HCT116 (cell line): ENCODE data around the gene TMEM40. TPM values are rescaled to one million over a fixed set of nuclear protein-coding genes. Genes with fewer than 3 reads are reported as not detected.

Experiments
- ATAC-seq: fragments of 200-7000 bp; cut with Tn5 transposase; 2 replicates; pipeline ENCODE4 v1.9.1; 2020; ENCODE audit warnings: mild to moderate bottlenecking, moderate library complexity
- BruUV-seq: library from RNA; stranded (reverse); fragments of 400-500 nt; replicated peaks from 2 replicates; lab custom pipeline; 2021; lab: Mats Ljungman, UMichigan
- CTCF ChIA-PET: fragments of 300-600 bp; sonication (Branson Sonifier 250); formaldehyde crosslinking; loops from one replicate; lab custom pipeline; 2021; ENCODE audit warnings: antibody characterized with exemption; lab: Charles Lee
- POLR2A ChIA-PET: fragments of 300-600, 350-600 bp; sonication (Branson Sonifier 250); formaldehyde crosslinking; loops from one replicate; lab custom pipeline; 2021; ENCODE audit warnings: antibody characterized with exemption; lab: Charles Lee
- RAD21 ChIA-PET, 2 experiments: fragments of 300-600 bp; sonication (Branson Sonifier 250); formaldehyde crosslinking; loops; one replicate each; lab custom pipeline; 2023; ENCODE audit warnings: low total read pairs in 2 of 2; ENCODE audit not compliant: uncharacterized antibody in 2 of 2, unreplicated experiment in 2 of 2, low non-redundant PET in 1 of 2; lab: Charles Lee
- DNase-seq: peaks from one replicate; pipeline ENCODE4 v3.0.0-alpha.2; 2010; ENCODE audit warnings: low read depth, low spot score
- H2AFZ ChIP-seq: fragments of 200-600 bp; shearing (Covaris generic), sonication (generic); 2 replicates; pipeline ENCODE4 v1.6.1; 2017; ENCODE audit warnings: low read depth, mixed run types, mixed read lengths, antibody characterized with exemption, low read length; ENCODE audit not compliant: poor library complexity, severe bottlenecking
- H3K27ac ChIP-seq: 2 replicates; pipeline ENCODE4 v1.5.1; 2012; ENCODE audit warnings: low read depth, low read length
- H3K27me3 ChIP-seq: fragments of 200-600 bp; sonication (generic); 2 replicates; pipeline ENCODE4 v1.6.1; 2016; ENCODE audit warnings: mixed run types, low read length, mixed read lengths; ENCODE audit not compliant: insufficient read depth
- H3K36me3 ChIP-seq, 2 experiments: fragments of 200-500 bp in 1 of 2; fragments of 200-600 bp in 1 of 2; sonication (Bioruptor generic) in 1 of 2; sonication (generic) in 1 of 2; 2 replicates each; pipeline versions ENCODE4 v1.5.1 to v1.6.1; 2014 to 2016; ENCODE audit warnings: low read length in 2 of 2, inconsistent platforms in 1 of 2, mixed read lengths in 1 of 2, mixed run types in 1 of 2; ENCODE audit not compliant: insufficient read depth in 2 of 2, control insufficient read depth in 1 of 2
- H3K4me1 ChIP-seq, 2 experiments: fragments of 200-600 bp in 1 of 2; sonication (generic) in 1 of 2; 2 replicates each; pipeline versions ENCODE4 v1.5.1 to v1.6.1; 2012 to 2017; ENCODE audit warnings: low read length in 2 of 2, inconsistent platforms in 1 of 2, mild to moderate bottlenecking in 1 of 2, mixed read lengths in 1 of 2, mixed run types in 1 of 2, moderate library complexity in 1 of 2; ENCODE audit not compliant: insufficient read depth in 2 of 2, control insufficient read depth in 1 of 2
- H3K4me2 ChIP-seq: fragments of 200-600 bp; sonication (generic); 2 replicates; pipeline ENCODE4 v1.6.1; 2017; ENCODE audit warnings: mixed run types, low read length, mixed read lengths
- H3K4me3 ChIP-seq, 2 experiments: fragments of 200-600 bp in 1 of 2; sonication (generic) in 1 of 2; replicated peaks in 1 of 2; 2 replicates each; pipeline ENCODE4 v1.5.1; 2011 to 2016; ENCODE audit warnings: low read length in 2 of 2, control low read depth in 1 of 2, low read depth in 1 of 2, mild to moderate bottlenecking in 1 of 2, mixed read lengths in 1 of 2, mixed run types in 1 of 2
- H3K79me2 ChIP-seq: fragments of 200-600 bp; sonication (generic); 2 replicates; pipeline ENCODE4 v1.6.1; 2017; ENCODE audit warnings: mild to moderate bottlenecking, mixed run types, low read length, moderate library complexity, mixed read lengths; ENCODE audit not compliant: insufficient read depth
- H3K9ac ChIP-seq: fragments of 200-600 bp; sonication (generic); 2 replicates; pipeline ENCODE4 v1.6.1; 2016; ENCODE audit warnings: low read length, mixed read lengths
- H3K9me2 ChIP-seq: fragments of 200-600 bp; sonication (generic), shearing (Covaris generic); 2 replicates; pipeline ENCODE4 v1.6.1; 2017; ENCODE audit warnings: mixed run types, mild to moderate bottlenecking, moderate library complexity; ENCODE audit not compliant: insufficient read depth
- H3K9me3 ChIP-seq, 2 experiments: fragments of 200-500 bp in 1 of 2; fragments of 200-600 bp in 1 of 2; sonication (Bioruptor generic) in 1 of 2; sonication (generic) in 1 of 2; 2 replicates each; pipeline ENCODE4 v1.6.1; 2014 to 2017; ENCODE audit warnings: low read length in 2 of 2, mixed read lengths in 2 of 2, inconsistent platforms in 1 of 2, low read depth in 1 of 2, mild to moderate bottlenecking in 1 of 2, mixed run types in 1 of 2, moderate library complexity in 1 of 2; ENCODE audit not compliant: control insufficient read depth in 1 of 2, insufficient read depth in 1 of 2
- H4K20me1 ChIP-seq: fragments of 200-600 bp; sonication (generic), shearing (Covaris generic); 2 replicates; pipeline ENCODE4 v1.6.1; 2017; ENCODE audit warnings: mixed run types, mild to moderate bottlenecking, moderate library complexity; ENCODE audit not compliant: insufficient read depth
- ATF3 ChIP-seq: IDR thresholded peaks from 2 replicates; pipeline ENCODE4 v1.6.1; 2012
- CBX3 ChIP-seq: IDR thresholded peaks from 2 replicates; pipeline ENCODE4 v1.6.1; 2012; ENCODE audit warnings: low read depth
- CEBPB ChIP-seq: IDR thresholded peaks from 2 replicates; pipeline ENCODE4 v1.6.1; 2012; ENCODE audit warnings: low read depth
- EGR1 ChIP-seq: IDR thresholded peaks from 2 replicates; pipeline ENCODE4 v1.6.1; 2012; ENCODE audit warnings: low read depth
- ELF1 ChIP-seq: IDR thresholded peaks from 2 replicates; pipeline ENCODE4 v1.6.1; 2012; ENCODE audit warnings: low read depth, borderline replicate concordance
- EZH2 ChIP-seq: fragments of 200-600 bp; sonication (generic); IDR thresholded peaks from 2 replicates; pipeline ENCODE4 v1.6.1; 2017; ENCODE audit warnings: antibody characterized with exemption, mixed run types
- EZH2phosphoT487 ChIP-seq: fragments of 200-600 bp; IDR thresholded peaks from 2 replicates; pipeline ENCODE4 v1.6.1; 2018; ENCODE audit warnings: antibody characterized with exemption, borderline replicate concordance
- JUND ChIP-seq: IDR thresholded peaks from 2 replicates; pipeline ENCODE4 v1.6.1; 2012
- MAX ChIP-seq: IDR thresholded peaks from 2 replicates; pipeline ENCODE4 v1.6.1; 2012
- POLR2AphosphoS5 ChIP-seq: IDR thresholded peaks from 2 replicates; pipeline ENCODE4 v1.6.1; 2011; ENCODE audit warnings: mild to moderate bottlenecking, low read depth, low read length, moderate library complexity
- RAD21 ChIP-seq: IDR thresholded peaks from 2 replicates; pipeline ENCODE4 v1.6.1; 2012; ENCODE audit warnings: low read depth, mild to moderate bottlenecking
- SP1 ChIP-seq: IDR thresholded peaks from 2 replicates; pipeline ENCODE4 v1.6.1; 2012; ENCODE audit warnings: low read depth
- SRF ChIP-seq: IDR thresholded peaks from 2 replicates; pipeline ENCODE4 v1.6.1; 2012; ENCODE audit warnings: low read depth
- TCF7L2 ChIP-seq: IDR thresholded peaks from 2 replicates; pipeline ENCODE4 v1.7.0; 2011; ENCODE audit warnings: borderline replicate concordance, inconsistent platforms; ENCODE audit not compliant: insufficient read depth, insufficient read length; ENCODE audit errors: extremely low read depth
- ZFX ChIP-seq: fragments of 450-650 bp; IDR thresholded peaks from 2 replicates; pipeline ENCODE4 v1.6.1; 2017
- ZNF274 ChIP-seq: fragments of 200-500 bp; sonication (Bioruptor generic); IDR thresholded peaks from 2 replicates; pipeline ENCODE4 v1.6.1; 2014; ENCODE audit warnings: mild to moderate bottlenecking, low read depth, low read length, inconsistent platforms
- intact Hi-C: fragments of 100-400 bp; cut with micrococcal nuclease; formaldehyde crosslinking; loops from 2 replicates; pipeline ENCODE4 v1.10.0; 2022
- total RNA-seq: library from RNA; stranded (reverse); gene quantifications from one replicate; pipeline ENCODE4 v1.2.1, GENCODE V29; 2021; ENCODE audit not compliant: unreplicated experiment
- TF ChIP-seq, protein P1 (sequence below): IDR thresholded peaks from 2 replicates; pipeline ENCODE4 v1.6.1; 2011; ENCODE audit warnings: mild to moderate bottlenecking, low read length, moderate library complexity; ENCODE audit not compliant: insufficient replicate concordance; ENCODE audit errors: extremely low read depth
- TF ChIP-seq, protein P2 (sequence below): IDR thresholded peaks from 2 replicates; pipeline ENCODE4 v1.6.1; 2012; ENCODE audit warnings: low read depth

The TMEM40 gene
- total RNA-seq, 1 experiment from 2014 or later, result 12.3 TPM

GRCh38 chr3:12744326-12744725 lies 14.7 kb downstream of the TMEM40 start:
- no peak overlapping the region for H2AFZ ChIP-seq
- BruUV-seq, result no TSS peak
- no peak for TF ChIP-seq SP1
- TF ChIP-seq POLR2AphosphoS5, result no peak
- TF ChIP-seq ZFX, result no peak
- TF ChIP-seq ZNF274, result no peak
- TF ChIP-seq EZH2phosphoT487, result no peak
- TF ChIP-seq EGR1, result no peak
- no peak for TF ChIP-seq EZH2
- TF ChIP-seq, protein P1, sequence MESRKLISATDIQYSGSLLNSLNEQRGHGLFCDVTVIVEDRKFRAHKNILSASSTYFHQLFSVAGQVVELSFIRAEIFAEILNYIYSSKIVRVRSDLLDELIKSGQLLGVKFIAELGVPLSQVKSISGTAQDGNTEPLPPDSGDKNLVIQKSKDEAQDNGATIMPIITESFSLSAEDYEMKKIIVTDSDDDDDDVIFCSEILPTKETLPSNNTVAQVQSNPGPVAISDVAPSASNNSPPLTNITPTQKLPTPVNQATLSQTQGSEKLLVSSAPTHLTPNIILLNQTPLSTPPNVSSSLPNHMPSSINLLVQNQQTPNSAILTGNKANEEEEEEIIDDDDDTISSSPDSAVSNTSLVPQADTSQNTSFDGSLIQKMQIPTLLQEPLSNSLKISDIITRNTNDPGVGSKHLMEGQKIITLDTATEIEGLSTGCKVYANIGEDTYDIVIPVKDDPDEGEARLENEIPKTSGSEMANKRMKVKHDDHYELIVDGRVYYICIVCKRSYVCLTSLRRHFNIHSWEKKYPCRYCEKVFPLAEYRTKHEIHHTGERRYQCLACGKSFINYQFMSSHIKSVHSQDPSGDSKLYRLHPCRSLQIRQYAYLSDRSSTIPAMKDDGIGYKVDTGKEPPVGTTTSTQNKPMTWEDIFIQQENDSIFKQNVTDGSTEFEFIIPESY, result no peak
- no peak for TF ChIP-seq CBX3
- no peak for TF ChIP-seq ELF1
- TF ChIP-seq CEBPB, result no peak
- TF ChIP-seq MAX, result no peak
- TF ChIP-seq SRF, result no peak
- no peak for TF ChIP-seq RAD21
- TF ChIP-seq ATF3, result no peak
- no peak for TF ChIP-seq JUND
- no peak for TF ChIP-seq TCF7L2
- TF ChIP-seq, protein P2, sequence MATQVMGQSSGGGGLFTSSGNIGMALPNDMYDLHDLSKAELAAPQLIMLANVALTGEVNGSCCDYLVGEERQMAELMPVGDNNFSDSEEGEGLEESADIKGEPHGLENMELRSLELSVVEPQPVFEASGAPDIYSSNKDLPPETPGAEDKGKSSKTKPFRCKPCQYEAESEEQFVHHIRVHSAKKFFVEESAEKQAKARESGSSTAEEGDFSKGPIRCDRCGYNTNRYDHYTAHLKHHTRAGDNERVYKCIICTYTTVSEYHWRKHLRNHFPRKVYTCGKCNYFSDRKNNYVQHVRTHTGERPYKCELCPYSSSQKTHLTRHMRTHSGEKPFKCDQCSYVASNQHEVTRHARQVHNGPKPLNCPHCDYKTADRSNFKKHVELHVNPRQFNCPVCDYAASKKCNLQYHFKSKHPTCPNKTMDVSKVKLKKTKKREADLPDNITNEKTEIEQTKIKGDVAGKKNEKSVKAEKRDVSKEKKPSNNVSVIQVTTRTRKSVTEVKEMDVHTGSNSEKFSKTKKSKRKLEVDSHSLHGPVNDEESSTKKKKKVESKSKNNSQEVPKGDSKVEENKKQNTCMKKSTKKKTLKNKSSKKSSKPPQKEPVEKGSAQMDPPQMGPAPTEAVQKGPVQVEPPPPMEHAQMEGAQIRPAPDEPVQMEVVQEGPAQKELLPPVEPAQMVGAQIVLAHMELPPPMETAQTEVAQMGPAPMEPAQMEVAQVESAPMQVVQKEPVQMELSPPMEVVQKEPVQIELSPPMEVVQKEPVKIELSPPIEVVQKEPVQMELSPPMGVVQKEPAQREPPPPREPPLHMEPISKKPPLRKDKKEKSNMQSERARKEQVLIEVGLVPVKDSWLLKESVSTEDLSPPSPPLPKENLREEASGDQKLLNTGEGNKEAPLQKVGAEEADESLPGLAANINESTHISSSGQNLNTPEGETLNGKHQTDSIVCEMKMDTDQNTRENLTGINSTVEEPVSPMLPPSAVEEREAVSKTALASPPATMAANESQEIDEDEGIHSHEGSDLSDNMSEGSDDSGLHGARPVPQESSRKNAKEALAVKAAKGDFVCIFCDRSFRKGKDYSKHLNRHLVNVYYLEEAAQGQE, result no peak
- TF ChIP-seq, all 23 proteins: peak for 0
- Histone ChIP-seq H3K4me2 (no peak overlapping the region), H3K9me2 (no peaks in the 10 kb centered on the region), H3K4me3 (no peak overlapping the region), H4K20me1 (no peaks in the 10 kb centered on the region), H3K27me3 (no peaks in the 10 kb centered on the region), H3K27ac (no peak overlapping the region), H3K9ac (no peak overlapping the region), H3K79me2 (no peaks in the 10 kb centered on the region), H3K36me3 (no peaks in the 10 kb centered on the region), H3K4me1 (no peaks in the 10 kb centered on the region), H3K9me3 (no peaks in the 10 kb centered on the region)
- intact Hi-C loops, result no loop called here
- ChIA-PET POLR2A (interaction anchor here (0.7 kb wide), 1 partner anchor 39 kb away, joined by 3 read pairs; no protein-coding TSS in a partner anchor), CTCF (interaction anchor here (1.3 kb wide), 1 partner anchor 66 kb away, joined by 3 read pairs; no protein-coding TSS in a partner anchor), RAD21 (no interaction called here)
- no peak for ATAC-seq
- no peak for DNase-seq
